ENCODE data around the gene TTC36.

DNA sequence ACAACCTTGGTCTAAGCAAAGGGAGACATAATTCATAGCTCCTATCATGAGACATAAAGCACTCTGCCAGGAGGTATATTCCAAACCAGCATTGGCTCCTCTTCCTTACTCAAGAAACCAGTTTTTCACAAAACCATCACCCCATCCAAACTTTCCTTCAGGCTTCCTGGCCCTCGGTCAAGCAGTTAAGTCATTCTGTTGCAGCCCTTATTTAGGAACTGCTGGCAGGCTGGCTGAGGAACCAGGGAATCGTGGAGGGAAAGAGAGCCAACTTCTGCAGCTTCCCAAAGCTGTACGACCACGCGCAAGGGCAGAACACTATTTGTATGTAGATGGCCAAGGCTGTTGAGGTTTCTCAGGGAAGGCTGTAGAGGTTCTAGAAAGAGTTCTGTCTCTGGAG is 37.8 kb downstream of the TTC36 start:
- TF ChIP-seq CTCF (IDR thresholded peaks at IDR 0.05) (no peak), POLR2A (IDR thresholded peaks at IDR 0.05) (no peak), POLR2AphosphoS5 (IDR thresholded peaks at IDR 0.05; ENCODE audit: insufficient read depth in 1 of 2, low read depth in 1 of 2) (no peak)

Data from vagina (tissue), 2 donors.